ENCODE measurements around the gene SEPTIN7.
"Not testable (repeated sequence)": the region's sequence is repeated elsewhere in the genome, so short reads cannot be mapped to it uniquely, and the experiment has no call there.

GRCh38 chr7:35756453-35756852 lies 44.4 kb upstream of the SEPTIN7 start:
- not testable (repeated sequence) for TF ChIP-seq EZH2 (IDR thresholded peaks at IDR 0.05; ENCODE audit: insufficient read depth, poor library complexity, severe bottlenecking); EZH2phosphoT487 (IDR thresholded peaks at IDR 0.05; ENCODE audit: insufficient read depth, low read depth)

All from GM23248 (cell line).